Esophagus muscularis mucosa (tissue), 3 donors: ENCODE data around the gene TAPT1.

Experiments used
- POLR2A ChIP-seq: fragments of 450-650 bp; IDR thresholded peaks from one replicate; pipeline ENCODE4 v1.6.1; 2017; ENCODE audit warnings: antibody characterized with exemption, moderate library complexity, mild to moderate bottlenecking, low read depth
- POLR2AphosphoS5 ChIP-seq, 2 donors: sonication (generic); formaldehyde crosslinking; IDR thresholded peaks; one replicate each; pipeline ENCODE4 v1.6.1; 2017; ENCODE audit warnings: antibody characterized with exemption in 2 of 2
- TF ChIP-seq, protein P1 (sequence below), 3 experiments: fragments of 200-600 bp in 2 of 3; fragments of 450-650 bp in 1 of 3; sonication (generic) in 2 of 3; IDR thresholded peaks; one replicate each; pipeline ENCODE4 v1.5.1; 2017 to 2019; ENCODE audit warnings: antibody characterized with exemption in 3 of 3, mild to moderate bottlenecking in 2 of 3, moderate library complexity in 1 of 3

DNA sequence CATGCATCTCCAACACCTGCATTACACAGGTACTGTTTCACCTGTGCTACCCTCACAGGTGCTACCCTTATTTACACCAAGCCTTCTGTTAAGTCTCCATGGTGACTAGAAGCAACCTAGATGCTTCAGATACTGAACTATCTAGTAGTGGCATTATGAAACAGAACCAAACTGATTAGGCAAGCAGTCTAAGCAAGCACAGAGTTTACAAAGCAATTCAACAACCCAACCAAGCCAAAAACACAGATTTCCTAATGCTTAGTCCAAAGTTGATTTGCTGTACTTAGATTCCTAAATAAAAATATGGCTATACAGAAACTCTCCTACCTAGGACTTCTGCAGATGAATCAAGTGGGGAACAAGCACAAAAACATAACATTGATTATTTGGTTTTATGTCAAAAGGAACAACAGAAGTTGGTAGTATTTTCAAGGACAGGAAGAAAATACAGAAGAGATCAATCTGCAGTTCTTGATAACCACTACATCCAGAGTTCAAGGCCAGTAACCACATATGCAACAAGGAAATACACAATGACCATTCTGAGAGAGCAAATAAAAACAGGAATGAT, 3.2 kb downstream of the TAPT1 start:
- TF ChIP-seq POLR2A: no peak
- TF ChIP-seq, protein P1, sequence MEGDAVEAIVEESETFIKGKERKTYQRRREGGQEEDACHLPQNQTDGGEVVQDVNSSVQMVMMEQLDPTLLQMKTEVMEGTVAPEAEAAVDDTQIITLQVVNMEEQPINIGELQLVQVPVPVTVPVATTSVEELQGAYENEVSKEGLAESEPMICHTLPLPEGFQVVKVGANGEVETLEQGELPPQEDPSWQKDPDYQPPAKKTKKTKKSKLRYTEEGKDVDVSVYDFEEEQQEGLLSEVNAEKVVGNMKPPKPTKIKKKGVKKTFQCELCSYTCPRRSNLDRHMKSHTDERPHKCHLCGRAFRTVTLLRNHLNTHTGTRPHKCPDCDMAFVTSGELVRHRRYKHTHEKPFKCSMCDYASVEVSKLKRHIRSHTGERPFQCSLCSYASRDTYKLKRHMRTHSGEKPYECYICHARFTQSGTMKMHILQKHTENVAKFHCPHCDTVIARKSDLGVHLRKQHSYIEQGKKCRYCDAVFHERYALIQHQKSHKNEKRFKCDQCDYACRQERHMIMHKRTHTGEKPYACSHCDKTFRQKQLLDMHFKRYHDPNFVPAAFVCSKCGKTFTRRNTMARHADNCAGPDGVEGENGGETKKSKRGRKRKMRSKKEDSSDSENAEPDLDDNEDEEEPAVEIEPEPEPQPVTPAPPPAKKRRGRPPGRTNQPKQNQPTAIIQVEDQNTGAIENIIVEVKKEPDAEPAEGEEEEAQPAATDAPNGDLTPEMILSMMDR (IDR thresholded peaks at IDR 0.05): no peak
- TF ChIP-seq POLR2AphosphoS5 (IDR thresholded peaks at IDR 0.05): no peak
